ENCODE data around the gene ZNF415.

ZNF415 gene

GRCh38 chr19:53091413-53092254, 41.1 kb downstream of the ZNF415 start:
- TF ChIP-seq CTCF (IDR thresholded peaks at IDR 0.05; ENCODE audit: low read depth, low read length): no peak
- DNase-seq (ENCODE audit: extremely low read depth, low read depth): no peak

GRCh38 chr19:53088091-53088490, 44.6 kb downstream of the ZNF415 start:
- no peak for DNase-seq (ENCODE audit: extremely low read depth, low read depth)
- TF ChIP-seq CTCF (IDR thresholded peaks at IDR 0.05; ENCODE audit: low read depth, low read length): no peak

- no peak for TF ChIP-seq CTCF (IDR thresholded peaks at IDR 0.05; ENCODE audit: low read depth, low read length)
- DNase-seq (ENCODE audit: extremely low read depth, low read depth): no peak
Measured at GRCh38 chr19:53086949-53087348, 45.8 kb downstream of the ZNF415 start.

- no peak for TF ChIP-seq CTCF (IDR thresholded peaks at IDR 0.05; ENCODE audit: low read depth, low read length)
- DNase-seq (ENCODE audit: extremely low read depth, low read depth): no peak
Measured at GRCh38 chr19:53085496-53085895, 47.2 kb downstream of the ZNF415 start.

GRCh38 chr19:53082929-53083328, 49.8 kb downstream of the ZNF415 start:
- no peak for TF ChIP-seq CTCF (IDR thresholded peaks at IDR 0.05; ENCODE audit: low read depth, low read length)
- DNase-seq (ENCODE audit: extremely low read depth, low read depth): no peak

GRCh38 chr19:53079313-53079924, 53.3 kb downstream of the ZNF415 start:
- no peak for DNase-seq (ENCODE audit: extremely low read depth, low read depth)
- no peak for TF ChIP-seq CTCF (IDR thresholded peaks at IDR 0.05; ENCODE audit: low read depth, low read length)

GRCh38 chr19:53078668-53079067, 54.0 kb downstream of the ZNF415 start:
- TF ChIP-seq CTCF (IDR thresholded peaks at IDR 0.05; ENCODE audit: low read depth, low read length): no peak
- no peak for DNase-seq (ENCODE audit: extremely low read depth, low read depth)

Data from AG09319 (cell line).